ENCODE data around the gene CNPY1.
"Not testable (repeated sequence)": the region's sequence is repeated elsewhere in the genome, so short reads cannot be mapped to it uniquely, and the experiment has no call there.

CNPY1 gene

GRCh38 chr7:155579565-155579964 is 33.2 kb upstream of the CNPY1 start:
- no peak for DNase-seq (ENCODE audit: low read depth in 4 of 4, low spot score in 1 of 4)

- no peak for DNase-seq (ENCODE audit: low read depth in 4 of 4, low spot score in 1 of 4)
Observed at GRCh38 chr7:155578016-155578415, 31.7 kb upstream of the CNPY1 start.

GRCh38 chr7:155577509-155577905 is 31.1 kb upstream of the CNPY1 start:
- no peak for DNase-seq (ENCODE audit: low read depth in 4 of 4, low spot score in 1 of 4)

- DNase-seq (ENCODE audit: low read depth in 4 of 4, low spot score in 1 of 4), result no peak
Observed at GRCh38 chr7:155576900-155577508, 30.6 kb upstream of the CNPY1 start.

GRCh38 chr7:155576416-155576815 is 30.1 kb upstream of the CNPY1 start:
- DNase-seq (ENCODE audit: low read depth in 4 of 4, low spot score in 1 of 4), result no peak

- no peak for DNase-seq (ENCODE audit: low read depth in 4 of 4, low spot score in 1 of 4)
Observed at GRCh38 chr7:155574556-155575290, 28.4 kb upstream of the CNPY1 start.

GRCh38 chr7:155571581-155572345 is 25.4 kb upstream of the CNPY1 start:
- DNase-seq (ENCODE audit: low read depth in 4 of 4, low spot score in 1 of 4), result no peak

GRCh38 chr7:155570991-155571390 is 24.6 kb upstream of the CNPY1 start:
- no peak for DNase-seq (ENCODE audit: low read depth in 4 of 4, low spot score in 1 of 4)

GRCh38 chr7:155570171-155570958 is 24.0 kb upstream of the CNPY1 start:
- DNase-seq (ENCODE audit: low read depth in 4 of 4, low spot score in 1 of 4), result no peak

- no peak for DNase-seq (ENCODE audit: low read depth in 4 of 4, low spot score in 1 of 4)
Observed at GRCh38 chr7:155569681-155570080, 23.3 kb upstream of the CNPY1 start.

GRCh38 chr7:155568842-155569494 is 22.6 kb upstream of the CNPY1 start:
- no peak for DNase-seq (ENCODE audit: low read depth in 4 of 4, low spot score in 1 of 4)

GRCh38 chr7:155568333-155568660 is 21.9 kb upstream of the CNPY1 start:
- DNase-seq (ENCODE audit: low read depth in 4 of 4, low spot score in 1 of 4), result no peak

GRCh38 chr7:155567646-155568332 is 21.4 kb upstream of the CNPY1 start:
- no peak for DNase-seq (ENCODE audit: low read depth in 4 of 4, low spot score in 1 of 4)

- DNase-seq (ENCODE audit: low read depth in 4 of 4, low spot score in 1 of 4), result no peak
Observed at GRCh38 chr7:155566011-155566836, 19.9 kb upstream of the CNPY1 start.

- DNase-seq (ENCODE audit: low read depth in 4 of 4, low spot score in 1 of 4), result no peak
Observed at GRCh38 chr7:155565596-155565995, 19.2 kb upstream of the CNPY1 start.

GRCh38 chr7:155562976-155563375 is 16.6 kb upstream of the CNPY1 start:
- not testable (repeated sequence) for DNase-seq (ENCODE audit: low read depth in 4 of 4, low spot score in 1 of 4)

- DNase-seq (ENCODE audit: low read depth in 4 of 4, low spot score in 1 of 4), result no peak
Observed at GRCh38 chr7:155562106-155562505, 15.7 kb upstream of the CNPY1 start.

- no peak for DNase-seq (ENCODE audit: low read depth in 4 of 4, low spot score in 1 of 4)
Observed at GRCh38 chr7:155560982-155561686, 14.8 kb upstream of the CNPY1 start.

All from stimulated activated CD4-positive, alpha-beta T cell treated with anti-CD3 and anti-CD28 coated beads, Interleukin-1b, Interleukin-23, amount 100 ng/mL, for 24 hours (primary cell).